Stimulated activated CD8-positive, alpha-beta memory T cell treated with anti-CD3 and anti-CD28 coated beads, Interleukin-15, amount 100 ng/mL, for 24 hours (primary cell): ENCODE data around the gene HOXB4.

Experiments
- DNase-seq: peaks from one replicate; pipeline ENCODE4 v3.0.0-alpha.2; 2020; ENCODE audit warnings: low read depth

Gene HOXB4

DNA sequence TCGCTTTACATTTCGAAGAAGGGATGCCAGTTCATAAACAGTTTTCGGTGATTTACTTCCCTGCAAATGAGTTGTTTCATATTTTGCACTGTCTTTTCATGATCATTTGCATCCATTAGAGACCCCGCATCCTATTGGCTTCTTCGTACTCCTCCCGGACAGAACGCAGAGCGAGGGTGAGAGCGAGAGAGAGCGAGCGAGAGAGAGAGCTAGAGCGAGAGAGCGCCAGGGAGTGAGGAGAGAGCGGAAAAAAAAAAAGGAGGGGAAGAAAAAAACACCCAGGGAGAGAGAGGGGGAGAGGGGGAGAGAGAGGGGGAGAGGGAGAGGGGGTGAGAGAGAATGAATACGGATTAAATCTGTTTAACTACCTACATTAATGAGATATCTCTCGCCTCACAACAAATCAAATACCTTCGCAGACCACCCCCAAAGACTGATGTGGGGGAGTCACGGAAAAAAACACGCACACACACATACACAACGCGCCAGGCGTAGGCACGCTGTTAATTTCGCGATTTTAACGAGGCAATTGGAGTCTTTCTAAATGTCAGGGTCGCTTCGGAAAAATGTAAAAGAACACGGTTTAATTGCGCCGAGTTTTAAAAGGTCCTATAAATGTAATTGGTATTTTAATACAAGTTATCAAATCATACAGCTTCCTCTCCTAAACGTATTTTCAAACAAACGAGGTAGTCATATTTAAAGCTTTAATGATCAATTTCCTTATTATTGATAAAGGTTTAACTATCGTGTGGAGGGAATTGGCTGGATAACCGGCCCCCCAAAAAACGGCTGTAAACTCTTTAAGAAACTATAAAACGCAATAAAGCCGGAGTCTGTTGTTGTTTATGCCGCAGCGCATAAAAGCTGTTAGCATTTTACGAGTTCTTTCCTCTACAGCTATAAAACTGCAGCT, 37.2 kb upstream of the HOXB4 start, which contains the start of gene HOXB8:
TSS of gene HOXB8 (minus strand) at position 246 of the 916 bp plus-strand sequence. CDS start 588 bp downstream, outside the sequence.
- DNase-seq = no peak

DNA sequence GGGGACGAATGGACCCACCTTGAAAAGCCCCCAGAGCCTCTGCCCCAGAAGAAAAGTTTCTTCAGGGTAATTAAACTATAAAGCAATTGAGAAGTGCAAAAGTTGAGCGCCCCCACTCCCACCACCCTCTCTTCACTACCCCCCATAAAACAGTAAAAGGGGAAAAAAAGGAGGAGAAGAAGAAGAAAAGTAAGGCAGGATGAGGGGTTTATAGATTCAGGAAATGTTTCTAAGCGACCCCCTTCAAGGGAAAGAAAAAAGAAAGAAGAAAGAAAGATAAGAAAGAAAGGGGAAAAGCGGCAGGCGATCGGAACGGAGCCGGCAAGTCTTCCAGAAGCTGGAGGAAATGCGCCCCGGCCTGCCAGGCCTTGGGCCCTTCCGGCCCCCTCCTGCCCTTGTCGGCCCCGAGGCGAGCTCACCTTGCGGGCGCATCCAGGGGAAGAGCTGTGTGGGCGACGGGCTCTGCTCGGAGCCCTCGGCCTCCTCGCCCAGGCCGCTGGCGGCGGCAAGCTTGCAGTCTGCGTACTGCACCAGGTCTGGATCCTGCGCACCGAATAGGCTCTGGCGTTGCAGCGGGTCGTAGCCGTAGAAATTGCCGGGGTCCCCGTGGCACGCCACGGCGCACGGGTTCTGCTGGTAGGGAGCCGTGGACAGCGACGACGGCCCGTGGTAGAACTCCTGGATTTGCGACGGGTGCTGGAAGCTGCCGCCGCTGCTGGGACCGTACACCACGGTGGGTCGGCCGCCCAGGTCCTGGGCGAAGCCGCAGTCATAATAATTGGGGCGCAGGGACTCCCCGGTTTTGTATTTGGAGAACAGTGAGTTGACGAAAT, 35.9 kb upstream of the HOXB4 start:
- DNase-seq = no peak

GRCh38 chr17:48612854-48613691, 34.9 kb upstream of the HOXB4 start:
- no peak for DNase-seq

- DNase-seq = no peak
These were observed 34.3 kb upstream of the HOXB4 start for GRCh38 chr17:48612456-48612853.

GRCh38 chr17:48611681-48612455, 33.7 kb upstream of the HOXB4 start:
- no peak for DNase-seq

DNA sequence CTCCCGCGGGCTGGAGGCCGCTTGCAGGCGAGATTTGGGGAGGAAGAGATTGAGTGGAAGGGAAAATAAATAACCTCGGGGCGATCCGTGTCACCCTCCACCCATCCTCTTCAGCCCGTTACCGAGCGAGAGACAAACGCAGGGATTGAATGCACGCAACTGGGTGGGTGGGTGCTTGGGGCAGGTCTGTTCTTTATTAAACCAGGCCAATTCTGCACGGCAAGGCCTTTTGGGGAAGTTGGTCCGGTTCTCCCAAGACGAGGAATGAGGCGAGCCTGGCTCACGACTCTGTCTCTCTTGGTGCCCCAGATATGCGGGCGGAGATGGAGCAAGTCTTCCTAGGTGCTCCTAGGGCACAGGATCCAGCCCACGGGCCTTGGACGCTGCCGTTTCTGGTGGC, 33.1 kb upstream of the HOXB4 start:
- DNase-seq = no peak

- no peak for DNase-seq
These were observed 32.4 kb upstream of the HOXB4 start, which contains the start of gene HOXB7 for GRCh38 chr17:48610282-48611211. Gene HOXB7, minus strand, starts transcription at chr17:48611017. Its CDS starts 99 bp downstream, at chr17:48610918.

GRCh38 chr17:48609759-48610281, 31.7 kb upstream of the HOXB4 start:
- no peak for DNase-seq

- no peak for DNase-seq
These were observed 30.9 kb upstream of the HOXB4 start for GRCh38 chr17:48609033-48609432.

- no peak for DNase-seq
These were observed 30.3 kb upstream of the HOXB4 start for GRCh38 chr17:48608494-48608834.

GRCh38 chr17:48606892-48607614, 28.9 kb upstream of the HOXB4 start:
- no peak for DNase-seq

DNA sequence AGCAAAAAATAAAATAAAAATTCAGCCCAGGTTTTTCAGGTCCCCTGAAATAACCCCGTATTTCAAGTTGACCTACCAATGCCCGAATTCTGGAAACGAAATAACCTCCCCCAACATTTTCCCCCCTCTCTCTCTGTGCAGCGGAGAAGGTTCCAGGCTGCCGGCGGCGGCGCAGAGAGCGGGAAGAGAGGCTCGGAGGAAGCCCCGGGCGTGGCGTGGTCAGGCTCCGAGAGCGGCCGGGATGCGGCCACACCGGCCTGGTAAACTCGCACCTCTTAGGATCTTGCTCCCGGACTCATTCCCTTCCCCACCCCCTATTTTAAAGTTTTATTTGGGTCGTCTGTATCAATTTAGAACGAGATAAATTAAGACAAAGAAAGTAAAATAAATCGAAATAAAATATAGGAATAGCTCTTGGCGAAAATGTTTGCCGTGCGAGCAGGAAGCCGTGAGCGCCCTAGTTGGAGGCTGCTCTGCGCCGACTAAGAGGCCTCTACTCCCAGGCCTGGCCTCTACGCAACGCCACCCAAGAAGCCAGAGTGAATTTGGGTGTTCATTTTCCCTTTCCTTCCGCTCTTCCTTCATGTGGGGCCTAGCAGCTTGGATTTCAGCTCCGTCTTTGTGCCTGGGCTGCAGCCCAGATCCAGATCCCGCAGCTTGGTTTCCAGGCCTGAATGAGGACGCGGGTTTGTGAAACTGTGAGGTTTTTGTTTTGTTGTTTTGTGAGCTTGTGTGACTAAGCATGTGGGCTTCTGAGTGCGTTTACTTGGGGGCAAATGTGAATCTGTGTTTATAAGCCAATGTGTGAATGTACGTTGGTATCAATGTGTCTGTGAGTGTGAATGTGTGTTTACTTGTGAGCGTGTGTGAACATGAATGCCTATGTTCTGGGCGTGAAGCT, 28.1 kb upstream of the HOXB4 start:
- DNase-seq = no peak

DNA sequence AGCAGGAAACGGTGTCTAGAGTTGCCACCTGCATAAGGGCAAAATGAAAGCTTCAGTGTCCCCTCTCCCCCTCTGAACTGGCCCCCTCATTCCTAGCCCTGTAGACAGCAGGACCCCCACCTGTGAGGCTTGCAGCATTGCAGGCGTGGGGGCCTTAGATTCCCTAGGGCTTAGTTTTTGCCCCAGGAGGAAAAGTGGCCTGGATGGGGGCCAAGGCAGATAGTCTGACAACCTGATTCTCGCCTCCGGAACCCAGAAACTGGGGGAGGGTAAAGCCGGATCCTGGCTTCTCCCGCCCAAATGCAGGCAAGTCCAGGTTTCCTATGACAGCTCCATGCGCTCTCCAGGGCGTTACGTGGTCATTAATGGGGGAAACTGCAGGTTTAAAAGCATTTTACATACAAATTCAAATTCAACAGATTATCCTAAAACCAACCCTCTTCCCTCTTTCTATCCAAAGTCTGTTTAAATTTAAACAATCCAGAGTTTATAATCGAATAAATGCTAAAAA, 27.3 kb upstream of the HOXB4 start:
- DNase-seq = no peak

GRCh38 chr17:48604770-48605329, 26.7 kb upstream of the HOXB4 start, which contains the start of gene HOXB6:
Gene HOXB6, minus strand, starts transcription at chr17:48604986. Its CDS starts 6,836 bp downstream, at chr17:48598150.
- no peak for DNase-seq

GRCh38 chr17:48603959-48604769, 26.0 kb upstream of the HOXB4 start:
- DNase-seq = no peak
